HepG2 (cell line): ENCODE results near the gene GJD3. TPM values are rescaled to one million over a fixed set of nuclear protein-coding genes. Genes with fewer than 3 reads are reported as not detected.

Experiments
- BHLHE40 ChIP-seq: IDR thresholded peaks from 2 replicates; pipeline ENCODE4 v1.6.1; 2011; ENCODE audit warnings: low read length, improper control_type of control experiment
- CAMTA2 ChIP-seq: sonication (generic); formaldehyde crosslinking; IDR thresholded peaks from 2 replicates; pipeline ENCODE4 v1.4.0; 2020; ENCODE audit warnings: mild to moderate bottlenecking, missing genetic modification reagents, borderline replicate concordance
- HNF1A ChIP-seq, 2 experiments: sonication (generic) in 1 of 2; formaldehyde crosslinking in 1 of 2; IDR thresholded peaks; 2 replicates each; pipeline versions ENCODE4 v1.4.0 to v1.6.1; 2016 to 2020; ENCODE audit warnings: borderline replicate concordance in 1 of 2, low read depth in 1 of 2, mild to moderate bottlenecking in 1 of 2, missing genetic modification reagents in 1 of 2
- KDM5A ChIP-seq: fragments of 200-600 bp; sonication (generic); IDR thresholded peaks from 2 replicates; pipeline ENCODE4 v1.7.0; 2018; ENCODE audit warnings: antibody characterized with exemption, mild to moderate bottlenecking, low read length, borderline replicate concordance
- KMT2A ChIP-seq: sonication (generic); formaldehyde crosslinking; IDR thresholded peaks from 2 replicates; pipeline ENCODE4 v1.4.0; 2020; ENCODE audit warnings: missing genetic modification reagents
- NAIF1 ChIP-seq: sonication (generic); formaldehyde crosslinking; IDR thresholded peaks from 2 replicates; pipeline ENCODE4 v1.5.0; 2020; ENCODE audit warnings: mild to moderate bottlenecking, missing genetic modification reagents, borderline replicate concordance
- NCOA2 ChIP-seq: sonication (generic); formaldehyde crosslinking; IDR thresholded peaks from 2 replicates; pipeline ENCODE4 v1.8.0; 2022; ENCODE audit warnings: inconsistent platforms
- PAF1 ChIP-seq: IDR thresholded peaks from 2 replicates; pipeline ENCODE4 v1.6.1; 2016; ENCODE audit warnings: missing genetic modification reagents, missing compliant biosample characterization
- RXRA ChIP-seq: sonication (generic); formaldehyde crosslinking; IDR thresholded peaks from 2 replicates; pipeline ENCODE4 v1.5.1; 2020; ENCODE audit warnings: missing genetic modification reagents
- SAP130 ChIP-seq: IDR thresholded peaks from 2 replicates; pipeline ENCODE4 v1.6.1; 2016; ENCODE audit warnings: low read depth
- SIX4 ChIP-seq: sonication (generic); formaldehyde crosslinking; IDR thresholded peaks from 2 replicates; pipeline ENCODE4 v1.4.0; 2020; ENCODE audit warnings: missing genetic modification reagents
- SMAD3 ChIP-seq: sonication (generic); formaldehyde crosslinking; IDR thresholded peaks from 2 replicates; pipeline ENCODE4 v1.4.0; 2020; ENCODE audit warnings: missing genetic modification reagents
- SNAPC2 ChIP-seq: sonication (generic); formaldehyde crosslinking; IDR thresholded peaks from 2 replicates; pipeline ENCODE4 v1.8.1; 2022; ENCODE audit warnings: mild to moderate bottlenecking, missing genetic modification reagents
- TARDBP ChIP-seq: sonication (generic); formaldehyde crosslinking; IDR thresholded peaks from 2 replicates; pipeline ENCODE4 v1.8.0; 2022; ENCODE audit warnings: mild to moderate bottlenecking, missing genetic modification reagents
- TCF12 ChIP-seq, 2 experiments: fragments of 450-650 bp in 1 of 2; sonication (generic) in 1 of 2; formaldehyde crosslinking in 1 of 2; IDR thresholded peaks; 2 replicates each; pipeline versions ENCODE4 v1.6.1 to v1.8.0; 2017 to 2022; ENCODE audit warnings: antibody characterized with exemption in 1 of 2, mild to moderate bottlenecking in 1 of 2, missing genetic modification reagents in 1 of 2, moderate library complexity in 1 of 2
- XRCC5 ChIP-seq: fragments of 200-400 bp; formaldehyde crosslinking; optimal IDR thresholded peaks from 2 replicates; pipeline ENCODE3; 2017; ENCODE audit warnings: mild to moderate bottlenecking, low read length
- ZBTB38 ChIP-seq: sonication (generic); formaldehyde crosslinking; IDR thresholded peaks from 2 replicates; pipeline ENCODE4 v1.5.1; 2020; ENCODE audit warnings: mild to moderate bottlenecking, missing genetic modification reagents
- ZBTB4 ChIP-seq: sonication (generic); formaldehyde crosslinking; IDR thresholded peaks from 2 replicates; pipeline ENCODE4 v1.4.0; 2020; ENCODE audit warnings: missing genetic modification reagents, mild to moderate bottlenecking, borderline replicate concordance
- ZFX ChIP-seq: sonication (generic); formaldehyde crosslinking; IDR thresholded peaks from 2 replicates; pipeline ENCODE4 v1.4.0; 2020; ENCODE audit warnings: mild to moderate bottlenecking, low read depth, missing genetic modification reagents, moderate library complexity
- ZNF333 ChIP-seq: sonication (generic); formaldehyde crosslinking; IDR thresholded peaks from 2 replicates; pipeline ENCODE4 v1.4.0; 2020; ENCODE audit warnings: mild to moderate bottlenecking, missing genetic modification reagents, borderline replicate concordance
- ZNF414 ChIP-seq: sonication (generic); formaldehyde crosslinking; IDR thresholded peaks from 2 replicates; pipeline ENCODE4 v1.5.0; 2020; ENCODE audit warnings: missing genetic modification reagents
- ZSCAN31 ChIP-seq: sonication (generic); formaldehyde crosslinking; IDR thresholded peaks from 2 replicates; pipeline ENCODE4 v1.5.0; 2020; ENCODE audit warnings: low read depth, mild to moderate bottlenecking, missing genetic modification reagents
- polyA plus RNA-seq, 8 experiments: library from polyadenylated mRNA; depleted of rRNA in 3 of 8; stranded (reverse) in 7 of 8; unstranded in 1 of 8; fragments of >200 nt; fragmentation: Illumina TruSeq in 4 of 8; extraction: Trizol in 4 of 8; gene quantifications; 2 replicates each; pipeline versions ENCODE4 v1.2.1 to v1.2.3, GENCODE V29; 2011 to 2016; ENCODE audit warnings: low read depth in 4 of 8, missing spikeins in 1 of 8, mixed read lengths in 1 of 8; ENCODE audit not compliant: insufficient read depth in 1 of 8
- total RNA-seq, 5 experiments: library from RNA; depleted of rRNA; stranded (reverse); fragments of >200 nt; fragmentation: Illumina TruSeq; extraction: Trizol; gene quantifications; 2 replicates each; pipeline ENCODE4 v1.2.3, GENCODE V29; 2016; ENCODE audit warnings: low read depth in 1 of 5

Gene GJD3
- total and polyA plus RNA-seq, 2 of the 13 experiments (the other 11 are each of a cell fraction or from before 2014, with no cell fraction given), result not detected

- peak; percentile 15; the same call in 1 of the 2 replicates for TF ChIP-seq ZBTB4 (CRISPR knock-in tag)
- peak; percentile 79; the same call in 1 of the 2 replicates for TF ChIP-seq ZNF333
- TF ChIP-seq XRCC5, result no peak
- peak; percentile 78; the same call in 1 of the 2 replicates for TF ChIP-seq RXRA
- TF ChIP-seq KDM5A, result no peak
- peak; percentile 96 for TF ChIP-seq SNAPC2 (CRISPR knock-in tag)
- no peak for TF ChIP-seq SIX4 (CRISPR knock-in tag)
- no peak for TF ChIP-seq ZBTB38 (CRISPR knock-in tag)
- TF ChIP-seq CAMTA2 (CRISPR knock-in tag), result no peak
- TF ChIP-seq ZFX (CRISPR knock-in tag), result peak; percentile 59; the same call in 1 of the 2 replicates
- TF ChIP-seq KMT2A (CRISPR knock-in tag), result peak; percentile 63; the same call in 1 of the 2 replicates
- peak; percentile 42; the same call in 1 of the 2 replicates for TF ChIP-seq ZNF414
- TF ChIP-seq TCF12 (IDR thresholded peaks at IDR 0.05), result no peak
- 0 out of 2 replicates have a peak, but pooled peaks have one; percentile 33 for TF ChIP-seq TCF12 (CRISPR knock-in tag; IDR thresholded peaks at IDR 0.05)
- 0 out of 2 replicates have a peak, but pooled peaks have one; percentile 50 for TF ChIP-seq HNF1A (IDR thresholded peaks at IDR 0.05; ENCODE audit: low read depth)
- TF ChIP-seq HNF1A (CRISPR knock-in tag; IDR thresholded peaks at IDR 0.05; ENCODE audit: borderline replicate concordance), result no peak; the same call in 1 of the 2 replicates
- peak; percentile 35; the same call in 1 of the 2 replicates for TF ChIP-seq ZSCAN31 (CRISPR knock-in tag)
- peak; percentile 94; the same call in 1 of the 2 replicates for TF ChIP-seq TARDBP (CRISPR knock-in tag)
- peak; percentile 38; the same call in 1 of the 2 replicates for TF ChIP-seq BHLHE40
- no peak for TF ChIP-seq NAIF1 (CRISPR knock-in tag)
- TF ChIP-seq PAF1 (CRISPR knock-in tag), result 0 out of 2 replicates have a peak, but pooled peaks have one; percentile 41
- TF ChIP-seq SAP130, result peak; percentile 97
- TF ChIP-seq NCOA2 (CRISPR knock-in tag), result peak; percentile 91
- peak; percentile 85 for TF ChIP-seq SMAD3 (CRISPR knock-in tag)
Measured at GRCh38 chr17:40352779-40353394, 11.7 kb downstream of the GJD3 start (continued).
